Mesenchymal stem cell (in vitro differentiated cells and primary cell): ENCODE data around the gene CXorf65.

Experiments
- DNase-seq: peaks from one replicate; pipeline ENCODE4 v3.0.0-alpha.2; 2013
- H2AFZ ChIP-seq: one replicate; pipeline ENCODE4 v1.6.1; 2013; ENCODE audit warnings: low read depth, mild to moderate bottlenecking, control low read depth, inconsistent platforms, low read length, moderate library complexity
- H2AK5ac ChIP-seq: 2 replicates; pipeline ENCODE4 v1.6.1; 2013; ENCODE audit warnings: low read length, moderate library complexity, mild to moderate bottlenecking, inconsistent platforms; ENCODE audit not compliant: severe bottlenecking
- H2BK120ac ChIP-seq: one replicate; pipeline ENCODE4 v1.6.1; 2013; ENCODE audit warnings: low read depth, mild to moderate bottlenecking, inconsistent platforms, low read length, moderate library complexity
- H2BK12ac ChIP-seq, 2 experiments: one replicate each; pipeline ENCODE4 v1.6.1; 2013; ENCODE audit warnings: inconsistent platforms in 2 of 2, low read length in 2 of 2, mild to moderate bottlenecking in 2 of 2, moderate library complexity in 2 of 2, control low read depth in 1 of 2
- H2BK15ac ChIP-seq: one replicate; pipeline ENCODE4 v1.6.1; 2013; ENCODE audit warnings: mild to moderate bottlenecking, low read depth, inconsistent platforms; ENCODE audit not compliant: poor library complexity, severe bottlenecking
- H2BK5ac ChIP-seq: 2 replicates; pipeline ENCODE4 v1.6.1; 2013; ENCODE audit warnings: low read depth, mild to moderate bottlenecking, low read length, control low read depth, inconsistent platforms; ENCODE audit not compliant: poor library complexity, severe bottlenecking
- H3K14ac ChIP-seq, 2 experiments: one replicate each; pipeline ENCODE4 v1.6.1; 2013; ENCODE audit warnings: inconsistent platforms in 2 of 2, low read length in 2 of 2, control low read depth in 1 of 2, mild to moderate bottlenecking in 1 of 2, moderate library complexity in 1 of 2
- H3K18ac ChIP-seq, 2 experiments: one replicate each; pipeline ENCODE4 v1.6.1; 2013; ENCODE audit warnings: inconsistent platforms in 2 of 2, low read length in 2 of 2, control low read depth in 1 of 2, low read depth in 1 of 2, mild to moderate bottlenecking in 1 of 2
- H3K23ac ChIP-seq, 2 experiments: one replicate each; pipeline ENCODE4 v1.6.1; 2013; ENCODE audit warnings: inconsistent platforms in 2 of 2, low read length in 2 of 2, mild to moderate bottlenecking in 2 of 2, moderate library complexity in 2 of 2, control low read depth in 1 of 2
- H3K27ac ChIP-seq: 2 replicates; pipeline ENCODE4 v1.5.1; 2013; ENCODE audit warnings: mild to moderate bottlenecking, moderate library complexity, low read length, control low read depth, inconsistent platforms; ENCODE audit not compliant: poor library complexity, severe bottlenecking
- H3K27me3 ChIP-seq, 2 experiments: 2 replicates each; pipeline versions ENCODE4 v1.6.1 to v1.7.0; 2013; ENCODE audit warnings: low read length in 2 of 2, mild to moderate bottlenecking in 2 of 2, moderate library complexity in 2 of 2, control low read depth in 1 of 2, inconsistent platforms in 1 of 2; ENCODE audit not compliant: control insufficient read depth in 1 of 2, insufficient read depth in 1 of 2
- H3K36me3 ChIP-seq, 2 experiments: 2 replicates each; pipeline versions ENCODE4 v1.6.1 to v1.7.0; 2013; ENCODE audit warnings: low read length in 2 of 2, control low read depth in 1 of 2, inconsistent platforms in 1 of 2, low read depth in 1 of 2, mild to moderate bottlenecking in 1 of 2; ENCODE audit not compliant: insufficient read depth in 2 of 2, control insufficient read depth in 1 of 2
- H3K4ac ChIP-seq, 2 experiments: one replicate each; pipeline ENCODE4 v1.6.1; 2013; ENCODE audit warnings: inconsistent platforms in 2 of 2, low read length in 2 of 2, mild to moderate bottlenecking in 2 of 2, moderate library complexity in 2 of 2, control low read depth in 1 of 2, low read depth in 1 of 2
- H3K4me1 ChIP-seq: 2 replicates; pipeline ENCODE4 v1.6.1; 2013; ENCODE audit warnings: low read depth, low read length, control low read depth; ENCODE audit not compliant: control insufficient read depth, insufficient read depth
- H3K4me2 ChIP-seq: 2 replicates; pipeline ENCODE4 v1.6.1; 2013; ENCODE audit warnings: low read length, mild to moderate bottlenecking, inconsistent platforms; ENCODE audit not compliant: poor library complexity, severe bottlenecking
- H3K4me3 ChIP-seq, 2 experiments: 2 replicates each; pipeline versions ENCODE4 v1.5.1 to v1.7.0; 2013; ENCODE audit warnings: low read length in 2 of 2, mild to moderate bottlenecking in 2 of 2, control low read depth in 1 of 2, low read depth in 1 of 2; ENCODE audit not compliant: insufficient read depth in 1 of 2
- H3K79me1 ChIP-seq: replicated peaks from 2 replicates; pipeline ENCODE4 v1.6.1; 2013; ENCODE audit warnings: mild to moderate bottlenecking, control low read depth, low read length, inconsistent platforms; ENCODE audit not compliant: poor library complexity, severe bottlenecking
- H3K9ac ChIP-seq: 2 replicates; pipeline ENCODE4 v1.7.0; 2013; ENCODE audit warnings: mild to moderate bottlenecking, low read length, moderate library complexity
- H3K9me3 ChIP-seq: 2 replicates; pipeline ENCODE4 v1.7.0; 2013; ENCODE audit warnings: mild to moderate bottlenecking, low read length; ENCODE audit not compliant: control insufficient read depth
- H4K8ac ChIP-seq: one replicate; pipeline ENCODE4 v1.6.1; 2013; ENCODE audit warnings: inconsistent platforms, mild to moderate bottlenecking, low read length, moderate library complexity
- H4K91ac ChIP-seq: one replicate; pipeline ENCODE4 v1.6.1; 2013; ENCODE audit warnings: mild to moderate bottlenecking, low read length, inconsistent platforms
- WGBS: methylation state at CpG from one replicate; pipeline ENCODE4 v1.1.7; 2013; ENCODE audit warnings: mixed read lengths; 5-methylcytosine and 5-hydroxymethylcytosine counted together

The CXorf65 gene

GRCh38 chrX:71070531-71070930 is 36.0 kb downstream of the CXorf65 start:
- no peak overlapping the region for H2AFZ ChIP-seq
- no peak overlapping the region for H2AK5ac ChIP-seq
- H3K18ac ChIP-seq = no peak overlapping the region
- no peaks in the 10 kb centered on the region for H3K79me1 ChIP-seq
- 96% methylated on average over 4 of the region's 5 CpGs for WGBS
- no peak overlapping the region for H2BK120ac ChIP-seq
- H3K9me3 ChIP-seq = no peaks in the 10 kb centered on the region
- H3K14ac ChIP-seq = no peak overlapping the region
- no peak overlapping the region for H3K27ac ChIP-seq
- no peak overlapping the region for H3K4me2 ChIP-seq
- no peak for DNase-seq
- no peak overlapping the region for H4K91ac ChIP-seq
- H3K4me1 ChIP-seq = no peaks in the 10 kb centered on the region
- peaks cover 0 to 26% of the 10 kb centered on the region in 2 experiments for H3K27me3 ChIP-seq
- no peak overlapping the region for H2BK12ac ChIP-seq
- peaks cover 0 to 3% of the 10 kb centered on the region in 2 experiments for H3K36me3 ChIP-seq
- H3K4me3 ChIP-seq = no peak overlapping the region
- no peak overlapping the region for H2BK15ac ChIP-seq
- no peak overlapping the region for H4K8ac ChIP-seq
- H2BK5ac ChIP-seq = no peak overlapping the region
- H3K9ac ChIP-seq = no peak overlapping the region
- H3K23ac ChIP-seq = no peak overlapping the region
- no peak overlapping the region for H3K4ac ChIP-seq

GRCh38 chrX:71068044-71068918 is 38.3 kb downstream of the CXorf65 start, which contains the start of gene SNX12:
Gene SNX12 (minus strand): TSS chrX:71068334. CDS start chrX:71068306, 28 bp downstream.
- Histone ChIP-seq H3K4me2 (peak within 1 kb of the TSS; percentile 53), H3K9me3 (no peaks in the 10 kb centered on the region), H3K36me3 (peaks cover 0 to 3% of the 10 kb centered on the region in 2 experiments), H2BK15ac (no peak within 1 kb of the TSS), H3K4me3 (peak within 1 kb of the TSS; percentile 65 to 81), H2BK5ac (no peak within 1 kb of the TSS), H3K27ac (peak within 1 kb of the TSS; percentile 91), H2BK12ac (no peak within 1 kb of the TSS), H4K91ac (no peak within 1 kb of the TSS), H3K18ac (peak within 1 kb of the TSS; percentile 75 to 85), H3K79me1 (no peaks in the 10 kb centered on the region), H2AK5ac (no peak within 1 kb of the TSS), H3K23ac (no peak within 1 kb of the TSS), H3K4ac (peak within 1 kb of the TSS; percentile 80 to 81), H2BK120ac (peak within 1 kb of the TSS; percentile 49), H3K4me1 (no peaks in the 10 kb centered on the region), H2AFZ (peak within 1 kb of the TSS; percentile 82), H4K8ac (peak within 1 kb of the TSS; percentile 95), H3K27me3 (peaks cover 0 to 5% of the 10 kb centered on the region in 2 experiments), H3K14ac (peak within 1 kb of the TSS in 1 of 2 experiments; percentile 41), H3K9ac (peak within 1 kb of the TSS; percentile 84)
- WGBS = 1% methylated on average over 20 of the region's 73 CpGs
- DNase-seq = peak; percentile 94

- H4K8ac ChIP-seq = no peak overlapping the region
- no peak overlapping the region for H2BK5ac ChIP-seq
- H3K4me1 ChIP-seq = no peaks in the 10 kb centered on the region
- H3K23ac ChIP-seq = no peak overlapping the region
- DNase-seq = no peak
- 2% methylated on average over 9 of the region's 10 CpGs for WGBS
- no peak overlapping the region for H2BK15ac ChIP-seq
- H3K4me2 ChIP-seq = peak overlapping the region; percentile 53
- peak overlapping the region; percentile 84 for H3K9ac ChIP-seq
- no peaks in the 10 kb centered on the region for H3K79me1 ChIP-seq
- H3K9me3 ChIP-seq = no peaks in the 10 kb centered on the region
- no peak overlapping the region for H4K91ac ChIP-seq
- H3K14ac ChIP-seq = no peak overlapping the region
- H3K36me3 ChIP-seq = peaks cover 1 to 6% of the 10 kb centered on the region in 2 experiments
- no peak overlapping the region for H2BK12ac ChIP-seq
- no peak overlapping the region for H2AK5ac ChIP-seq
- peak overlapping the region; percentile 91 for H3K27ac ChIP-seq
- H2AFZ ChIP-seq = no peak overlapping the region
- no peak overlapping the region for H2BK120ac ChIP-seq
- H3K27me3 ChIP-seq = peaks cover 0 to under 1% of the 10 kb centered on the region in 2 experiments
- peak overlapping the region; percentile 43 to 70 for H3K18ac ChIP-seq
- peak overlapping the region in 1 of 2 experiments; percentile 17 for H3K4ac ChIP-seq
- H3K4me3 ChIP-seq = peak overlapping the region; percentile 65 to 80
These were observed 38.9 kb downstream of the CXorf65 start for GRCh38 chrX:71067712-71068043.

GRCh38 chrX:71067089-71067488 is 39.5 kb downstream of the CXorf65 start:
- Histone ChIP-seq H3K18ac (peak overlapping the region in 1 of 2 experiments; percentile 70), H2BK120ac (no peak overlapping the region), H3K4me2 (peak overlapping the region; percentile 53), H3K4ac (no peak overlapping the region), H3K23ac (no peak overlapping the region), H3K4me3 (peak overlapping the region; percentile 65 to 80), H4K8ac (no peak overlapping the region), H2BK15ac (no peak overlapping the region), H2BK12ac (no peak overlapping the region), H3K36me3 (peaks cover 2 to 9% of the 10 kb centered on the region in 2 experiments), H3K14ac (no peak overlapping the region), H3K27me3 (no peaks in the 10 kb centered on the region), H3K9me3 (no peaks in the 10 kb centered on the region), H3K4me1 (no peaks in the 10 kb centered on the region), H4K91ac (no peak overlapping the region), H2AFZ (no peak overlapping the region), H2BK5ac (no peak overlapping the region), H2AK5ac (no peak overlapping the region), H3K9ac (peak overlapping the region; percentile 84), H3K27ac (peak overlapping the region; percentile 91), H3K79me1 (no peaks in the 10 kb centered on the region)
- peak; percentile 3 for DNase-seq
- 8% methylated on average over 2 of the region's 2 CpGs for WGBS
